H1 (cell line): ENCODE measurements around the gene PLEKHN1. TPM values are rescaled to one million over a fixed set of nuclear protein-coding genes. Genes with fewer than 3 reads are reported as not detected.
A peak's percentile ranks its signal among the peaks of the same experiment; 100 is the strongest.

Experiments used
- CTCF ChIA-PET: fragments of 300-600 bp; sonication (Branson Sonifier 250); formaldehyde crosslinking; loops from one replicate; lab custom pipeline; 2021; ENCODE audit not compliant: partially characterized antibody; lab: Charles Lee
- POLR2A ChIA-PET: fragments of 300-600 bp; sonication (Branson Sonifier 250); formaldehyde crosslinking; loops from one replicate; lab custom pipeline; 2021; ENCODE audit warnings: inconsistent platforms; ENCODE audit not compliant: partially characterized antibody; lab: Charles Lee
- DNase-seq, 2 experiments: peaks; one replicate each; pipeline versions ENCODE4 v3.0.0 to v3.0.0-alpha.2; 2010 to 2022; ENCODE audit warnings: low spot score in 2 of 2, low read depth in 1 of 2, mixed read lengths in 1 of 2
- FAIRE-seq: peaks from 2 replicates; lab custom pipeline; 2011; peaks lifted over from hg19 to GRCh38; lab: Jason Lieb, UNC
- H2AFZ ChIP-seq: 2 replicates; pipeline ENCODE4 v1.8.1; 2012; ENCODE audit warnings: low read length, inconsistent platforms
- H2AK5ac ChIP-seq: 2 replicates; pipeline ENCODE4 v1.6.1; 2013; ENCODE audit warnings: low read depth, low read length
- H2BK120ac ChIP-seq: replicated peaks from 2 replicates; pipeline ENCODE3; 2013; ENCODE audit warnings: low read depth, low read length, inconsistent platforms
- H2BK12ac ChIP-seq: 2 replicates; pipeline ENCODE4 v1.6.1; 2013; ENCODE audit warnings: low read depth, low read length
- H2BK15ac ChIP-seq: 2 replicates; pipeline ENCODE4 v1.6.1; 2013; ENCODE audit warnings: low read length
- H2BK20ac ChIP-seq: 2 replicates; pipeline ENCODE4 v1.6.1; 2013; ENCODE audit warnings: low read length
- H2BK5ac ChIP-seq: 2 replicates; pipeline ENCODE4 v1.6.1; 2013; ENCODE audit warnings: low read depth, low read length
- H3K14ac ChIP-seq: 2 replicates; pipeline ENCODE4 v1.6.1; 2013; ENCODE audit warnings: inconsistent platforms; ENCODE audit not compliant: insufficient read length
- H3K18ac ChIP-seq: 2 replicates; pipeline ENCODE4 v1.6.1; 2013; ENCODE audit warnings: low read length; ENCODE audit errors: extremely low read depth
- H3K23ac ChIP-seq: 2 replicates; pipeline ENCODE4 v1.6.1; 2013; ENCODE audit warnings: inconsistent platforms; ENCODE audit not compliant: insufficient read length
- H3K23me2 ChIP-seq: 2 replicates; pipeline ENCODE4 v1.6.1; 2013; ENCODE audit warnings: low read depth, low read length
- H3K27ac ChIP-seq: 2 replicates; pipeline ENCODE4 v1.6.1; 2011; ENCODE audit warnings: low read depth, low read length, inconsistent platforms
- H3K27me3 ChIP-seq, 4 experiments: replicated peaks in 1 of 4; 1 replicate in 1 of 4; 2 replicates in 3 of 4; pipeline versions ENCODE4 v1.6.1 to v1.8.1; 2011 to 2013; ENCODE audit warnings: low read length in 3 of 4, mild to moderate bottlenecking in 3 of 4, inconsistent platforms in 2 of 4, mixed read lengths in 2 of 4, moderate library complexity in 1 of 4; ENCODE audit not compliant: control insufficient read depth in 3 of 4, insufficient read depth in 3 of 4; ENCODE audit errors: extremely low read depth in 1 of 4
- H3K36me3 ChIP-seq, 4 experiments: 2 replicates each; pipeline versions ENCODE4 v1.6.1 to v1.8.1; 2011 to 2013; ENCODE audit warnings: mild to moderate bottlenecking in 4 of 4, low read length in 3 of 4, moderate library complexity in 2 of 4, control low read depth in 1 of 4, inconsistent platforms in 1 of 4; ENCODE audit not compliant: insufficient read depth in 4 of 4, control insufficient read depth in 2 of 4
- H3K4ac ChIP-seq: replicated peaks from 2 replicates; pipeline ENCODE3; 2013; ENCODE audit warnings: low read length, low read depth, mixed read lengths, inconsistent platforms; ENCODE audit not compliant: insufficient read length
- H3K4me1 ChIP-seq, 4 experiments: replicated peaks in 1 of 4; 1 replicate in 1 of 4; 2 replicates in 3 of 4; pipeline versions ENCODE4 v1.6.1 to v1.8.1; 2011 to 2013; ENCODE audit warnings: low read length in 3 of 4, inconsistent platforms in 2 of 4, mixed read lengths in 1 of 4; ENCODE audit not compliant: insufficient read depth in 4 of 4, control insufficient read depth in 3 of 4
- H3K4me2 ChIP-seq, 2 experiments: 2 replicates each; pipeline versions ENCODE4 v1.6.1 to v1.8.1; 2011 to 2013; ENCODE audit warnings: low read depth in 2 of 2, low read length in 2 of 2, control low read depth in 1 of 2, inconsistent platforms in 1 of 2, mild to moderate bottlenecking in 1 of 2; ENCODE audit not compliant: insufficient read depth in 1 of 2
- H3K4me3 ChIP-seq, 4 experiments: fragments of 200-600, 300-600 bp in 1 of 4; sonication (generic), shearing (Covaris generic), sonication (Bioruptor Twin) in 1 of 4; 2 replicates each; pipeline versions ENCODE4 v1.5.1 to v1.8.1; 2011 to 2016; ENCODE audit warnings: low read length in 4 of 4, low read depth in 3 of 4, control low read depth in 2 of 4, inconsistent platforms in 2 of 4, mild to moderate bottlenecking in 2 of 4, mixed read lengths in 1 of 4, moderate library complexity in 1 of 4; ENCODE audit not compliant: insufficient read depth in 2 of 4; ENCODE audit errors: extremely low read depth in 1 of 4
- H3K56ac ChIP-seq: replicated peaks from 2 replicates; pipeline ENCODE3; 2013; ENCODE audit warnings: low read depth, mild to moderate bottlenecking, mixed read lengths, low read length, inconsistent platforms; ENCODE audit not compliant: insufficient read length
- H3K79me1 ChIP-seq: 2 replicates; pipeline ENCODE4 v1.6.1; 2013; ENCODE audit warnings: low read depth, low read length, control low read depth
- H3K79me2 ChIP-seq, 2 experiments: 2 replicates each; pipeline versions ENCODE4 v1.6.1 to v1.8.1; 2012 to 2013; ENCODE audit warnings: low read length in 2 of 2, mild to moderate bottlenecking in 2 of 2, inconsistent platforms in 1 of 2; ENCODE audit not compliant: insufficient read depth in 2 of 2, control insufficient read depth in 1 of 2
- H3K9ac ChIP-seq, 4 experiments: replicated peaks in 1 of 4; 1 replicate in 1 of 4; 2 replicates in 3 of 4; pipeline versions ENCODE4 v1.6.1 to v1.8.1; 2011 to 2013; ENCODE audit warnings: low read depth in 3 of 4, low read length in 3 of 4, control low read depth in 2 of 4, mild to moderate bottlenecking in 2 of 4, moderate library complexity in 2 of 4, inconsistent platforms in 1 of 4; ENCODE audit errors: extremely low read depth in 1 of 4
- H3K9me3 ChIP-seq, 2 experiments: 2 replicates each; pipeline versions ENCODE4 v1.6.1 to v1.8.1; 2012 to 2013; ENCODE audit warnings: mild to moderate bottlenecking in 2 of 2, moderate library complexity in 2 of 2, control low read depth in 1 of 2, inconsistent platforms in 1 of 2, low read depth in 1 of 2, low read length in 1 of 2, mixed read lengths in 1 of 2; ENCODE audit not compliant: insufficient read depth in 2 of 2
- H4K20me1 ChIP-seq, 2 experiments: replicated peaks in 1 of 2; 2 replicates each; pipeline versions ENCODE3 to v1.8.1; 2011 to 2013; ENCODE audit warnings: inconsistent platforms in 2 of 2, low read length in 2 of 2, mild to moderate bottlenecking in 1 of 2; ENCODE audit not compliant: insufficient read depth in 2 of 2, control insufficient read depth in 1 of 2
- H4K5ac ChIP-seq: 2 replicates; pipeline ENCODE4 v1.6.1; 2013; ENCODE audit warnings: low read length, low read depth, mixed read lengths, inconsistent platforms; ENCODE audit not compliant: insufficient read length
- H4K8ac ChIP-seq: 2 replicates; pipeline ENCODE4 v1.8.0; 2013; ENCODE audit warnings: mild to moderate bottlenecking, moderate library complexity, low read length, inconsistent platforms; ENCODE audit not compliant: insufficient read depth; ENCODE audit errors: extremely low read depth
- H4K91ac ChIP-seq: replicated peaks from 2 replicates; pipeline ENCODE3; 2013; ENCODE audit warnings: low read length, mixed read lengths, inconsistent platforms; ENCODE audit not compliant: insufficient read length
- EP300 ChIP-seq, 2 experiments: IDR thresholded peaks; 1 replicate in 1 of 2; 2 replicates in 1 of 2; pipeline ENCODE4 v1.6.1; 2011 to 2012; ENCODE audit warnings: low read depth in 2 of 2, low read length in 2 of 2, mild to moderate bottlenecking in 2 of 2, borderline replicate concordance in 1 of 2, inconsistent platforms in 1 of 2, moderate library complexity in 1 of 2
- MAX ChIP-seq: IDR thresholded peaks from 2 replicates; pipeline ENCODE4 v1.6.1; 2012; ENCODE audit warnings: inconsistent platforms
- RAD21 ChIP-seq, 2 experiments: IDR thresholded peaks in 1 of 2; conservative IDR thresholded peaks in 1 of 2; 2 replicates each; pipeline ENCODE4 v1.6.1; 2011; ENCODE audit warnings: low read depth in 2 of 2, low read length in 2 of 2, improper control_type of control experiment in 1 of 2, inconsistent platforms in 1 of 2, mild to moderate bottlenecking in 1 of 2, moderate library complexity in 1 of 2
- RXRA ChIP-seq: IDR thresholded peaks from 2 replicates; pipeline ENCODE4 v1.6.1; 2011; ENCODE audit warnings: low read depth, mild to moderate bottlenecking, low read length, moderate library complexity; ENCODE audit not compliant: insufficient read depth
- WGBS, 2 experiments: shearing (Covaris generic) in 1 of 2; methylation state at CpG; one replicate each; pipeline versions ENCODE4 v1.1.6 to v1.1.7; 2013 to 2015; ENCODE audit warnings: low lambda C conversion rate in 2 of 2, mixed read lengths in 2 of 2, inconsistent platforms in 1 of 2, low coverage in 1 of 2, missing lambda C conversion rate in 1 of 2; ENCODE audit not compliant: insufficient replicate concordance in 2 of 2, insufficient coverage in 1 of 2, insufficient read length in 1 of 2; ENCODE audit errors: extremely low coverage in 1 of 2, missing lambda C conversion rate in 1 of 2; 5-methylcytosine and 5-hydroxymethylcytosine counted together
- polyA plus RNA-seq, 7 experiments: library from polyadenylated mRNA; depleted of rRNA in 3 of 7; stranded (reverse) in 5 of 7; unstranded in 2 of 7; fragments of >200 nt in 5 of 7; fragments of 200-250 nt in 2 of 7; gene quantifications; 1 replicate in 5 of 7; 2 replicates in 1 of 7; 4 replicates in 1 of 7; pipeline versions ENCODE4 v1.2.1 to v1.2.3, GENCODE V29; 2011 to 2013; ENCODE audit warnings: missing spikeins in 2 of 7, mixed read lengths in 2 of 7
- total RNA-seq: library from RNA; stranded (reverse); fragmentation: NEBNext Ultra II Directional; extraction: Animal tissue kit (Norgen Biotek cat#: 25700); gene quantifications from 2 replicates; pipeline ENCODE4 v1.2.1, GENCODE V29; 2021
- TF ChIP-seq, protein P1 (sequence below), 3 experiments: IDR thresholded peaks; 1 replicate in 2 of 3; 2 replicates in 1 of 3; pipeline versions ENCODE4 v1.5.1 to v1.6.1; 2011; ENCODE audit warnings: low read length in 3 of 3, mild to moderate bottlenecking in 3 of 3, inconsistent platforms in 2 of 3, low read depth in 1 of 3, moderate library complexity in 1 of 3; ENCODE audit not compliant: insufficient read depth in 1 of 3; ENCODE audit errors: control extremely low read depth in 1 of 3
- TF ChIP-seq, protein P2 (sequence below): IDR thresholded peaks from 2 replicates; pipeline ENCODE4 v1.6.1; 2012; ENCODE audit warnings: inconsistent platforms

Gene PLEKHN1
- total and polyA plus RNA-seq, 2 of the 8 experiments (the other 6 are each of a cell fraction or from before 2014, with no cell fraction given) = 0.39 to 1.5 TPM

DNA sequence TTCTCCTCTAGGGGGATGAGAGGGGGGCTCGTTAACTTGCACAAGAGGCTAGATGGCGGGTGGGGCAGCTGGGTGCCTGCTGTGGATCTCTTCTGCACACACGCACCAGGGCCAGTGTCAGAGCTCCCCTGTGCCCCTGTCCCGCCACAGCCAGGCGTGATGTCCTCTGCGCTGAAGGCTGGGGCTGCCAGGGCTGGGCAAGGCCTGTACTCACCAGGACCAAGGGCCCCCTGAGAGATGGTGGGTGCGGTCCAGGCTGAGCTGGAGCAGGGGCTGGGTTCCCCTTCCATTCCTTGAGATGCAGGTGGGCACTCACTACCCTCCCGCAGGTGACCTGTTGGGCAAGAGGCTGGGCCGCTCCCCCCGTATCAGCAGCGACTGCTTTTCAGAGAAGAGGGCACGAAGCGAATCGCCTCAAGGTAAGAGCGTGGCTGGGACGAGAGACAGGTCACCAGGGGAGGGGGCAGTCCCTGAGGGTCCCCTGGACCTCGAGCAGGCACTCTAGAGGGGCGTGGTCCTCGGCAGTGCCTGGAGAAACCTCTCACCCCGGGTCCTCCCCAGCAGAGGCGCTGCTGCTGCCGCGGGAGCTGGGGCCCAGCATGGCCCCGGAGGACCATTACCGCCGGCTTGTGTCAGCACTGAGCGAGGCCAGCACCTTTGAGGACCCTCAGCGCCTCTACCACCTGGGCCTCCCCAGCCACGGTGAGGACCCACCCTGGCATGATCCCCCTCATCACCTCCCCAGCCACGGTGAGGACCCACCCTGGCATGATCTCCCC lies 27.4 kb upstream of the PLEKHN1 start:
- Histone ChIP-seq H2AK5ac (no peak overlapping the region), H3K4me2 (peak overlapping the region; percentile 45 to 71; a peak in 2 of 4 replicates), H3K36me3 (peaks cover 0 to 4% (median 0%) of the 10 kb centered on the region in 4 experiments; a peak in 1 of 8 replicates), H2BK120ac (no peak overlapping the region), H3K56ac (no peak overlapping the region), H3K4me3 (no peak overlapping the region), H3K4me1 (peaks cover 5 to 47% (median 30%) of the 10 kb centered on the region in 4 experiments), H3K14ac (no peak overlapping the region), H3K27ac (no peak overlapping the region), H3K79me1 (no peaks in the 10 kb centered on the region), H3K23ac (no peak overlapping the region), H3K27me3 (peaks cover 75 to 86% (median 84%) of the 10 kb centered on the region in 4 experiments), H4K20me1 (peaks cover 16 to 34% of the 10 kb centered on the region in 2 experiments), H2AFZ (no peak overlapping the region), H3K4ac (no peak overlapping the region), H3K79me2 (no peaks in the 10 kb centered on the region), H2BK5ac (no peak overlapping the region), H3K23me2 (peaks cover 7% of the 10 kb centered on the region; the same call in 1 of the 2 replicates), H2BK15ac (no peak overlapping the region), H4K8ac (no peak overlapping the region; the same call in 1 of the 2 replicates), H2BK12ac (peak overlapping the region; percentile 60; the same call in 1 of the 2 replicates), H3K9me3 (no peaks in the 10 kb centered on the region), H4K91ac (no peak overlapping the region), H4K5ac (no peak overlapping the region), H2BK20ac (no peak overlapping the region), H3K9ac (no peak overlapping the region), H3K18ac (no peak overlapping the region; the same call in 1 of the 2 replicates)
- CTCF ChIA-PET = interaction anchor here (0.9 to 5.3 kb wide), 12 partner anchors 9 to 94 kb away, joined by 3 to 45 read pairs (median 6); no protein-coding TSS in a partner anchor
- no peak for FAIRE-seq
- POLR2A ChIA-PET = interaction anchor here (0.9 to 9.5 kb wide), 7 partner anchors 8 to 58 kb away, joined by 3 to 65 read pairs (median 3); partner anchors contain the start of gene NOC2L
- peak; percentile 45; the same call in 1 of the 2 replicates for TF ChIP-seq MAX
- TF ChIP-seq RXRA = no peak
- TF ChIP-seq, protein P1, sequence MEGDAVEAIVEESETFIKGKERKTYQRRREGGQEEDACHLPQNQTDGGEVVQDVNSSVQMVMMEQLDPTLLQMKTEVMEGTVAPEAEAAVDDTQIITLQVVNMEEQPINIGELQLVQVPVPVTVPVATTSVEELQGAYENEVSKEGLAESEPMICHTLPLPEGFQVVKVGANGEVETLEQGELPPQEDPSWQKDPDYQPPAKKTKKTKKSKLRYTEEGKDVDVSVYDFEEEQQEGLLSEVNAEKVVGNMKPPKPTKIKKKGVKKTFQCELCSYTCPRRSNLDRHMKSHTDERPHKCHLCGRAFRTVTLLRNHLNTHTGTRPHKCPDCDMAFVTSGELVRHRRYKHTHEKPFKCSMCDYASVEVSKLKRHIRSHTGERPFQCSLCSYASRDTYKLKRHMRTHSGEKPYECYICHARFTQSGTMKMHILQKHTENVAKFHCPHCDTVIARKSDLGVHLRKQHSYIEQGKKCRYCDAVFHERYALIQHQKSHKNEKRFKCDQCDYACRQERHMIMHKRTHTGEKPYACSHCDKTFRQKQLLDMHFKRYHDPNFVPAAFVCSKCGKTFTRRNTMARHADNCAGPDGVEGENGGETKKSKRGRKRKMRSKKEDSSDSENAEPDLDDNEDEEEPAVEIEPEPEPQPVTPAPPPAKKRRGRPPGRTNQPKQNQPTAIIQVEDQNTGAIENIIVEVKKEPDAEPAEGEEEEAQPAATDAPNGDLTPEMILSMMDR (IDR thresholded peaks at IDR 0.05; ENCODE audit: control extremely low read depth in 1 of 3, insufficient read depth in 1 of 3, low read depth in 1 of 3, low read length in 3 of 3) = peak in 2 of 3 experiments; percentile 50 to 58; a peak in 3 of 4 replicates
- TF ChIP-seq EP300 (IDR thresholded peaks at IDR 0.05; ENCODE audit: borderline replicate concordance in 1 of 2, low read depth in 2 of 2, low read length in 2 of 2) = no peak
- TF ChIP-seq, protein P2, sequence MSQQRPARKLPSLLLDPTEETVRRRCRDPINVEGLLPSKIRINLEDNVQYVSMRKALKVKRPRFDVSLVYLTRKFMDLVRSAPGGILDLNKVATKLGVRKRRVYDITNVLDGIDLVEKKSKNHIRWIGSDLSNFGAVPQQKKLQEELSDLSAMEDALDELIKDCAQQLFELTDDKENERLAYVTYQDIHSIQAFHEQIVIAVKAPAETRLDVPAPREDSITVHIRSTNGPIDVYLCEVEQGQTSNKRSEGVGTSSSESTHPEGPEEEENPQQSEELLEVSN = peak; percentile 50
- TF ChIP-seq RAD21 (IDR thresholded peaks at IDR 0.05 in 1 of 2, conservative IDR thresholded peaks at IDR 0.05 in 1 of 2; ENCODE audit: low read depth in 2 of 2, low read length in 2 of 2) = peak in 1 of 2 experiments; percentile 42; a peak in 2 of 4 replicates
- 45% methylated on average over 26 of the region's 30 CpGs; no CpG with 5 or more reads in 1 of the 2 experiments for WGBS, 2 experiments
- DNase-seq = no peak
